HG02763 (cell line): ENCODE results near the gene CDC5L.
"Not testable (repeated sequence)": the region's sequence is repeated elsewhere in the genome, so short reads cannot be mapped to it uniquely, and the experiment has no call there.

Source experiments
- ATAC-seq: cut with Tn5 transposase; IDR thresholded peaks from one replicate; pipeline ENCODE4 v1.9.1; 2021; ENCODE audit warnings: mild to moderate bottlenecking, moderate library complexity; ENCODE audit not compliant: unreplicated experiment

The CDC5L gene

DNA sequence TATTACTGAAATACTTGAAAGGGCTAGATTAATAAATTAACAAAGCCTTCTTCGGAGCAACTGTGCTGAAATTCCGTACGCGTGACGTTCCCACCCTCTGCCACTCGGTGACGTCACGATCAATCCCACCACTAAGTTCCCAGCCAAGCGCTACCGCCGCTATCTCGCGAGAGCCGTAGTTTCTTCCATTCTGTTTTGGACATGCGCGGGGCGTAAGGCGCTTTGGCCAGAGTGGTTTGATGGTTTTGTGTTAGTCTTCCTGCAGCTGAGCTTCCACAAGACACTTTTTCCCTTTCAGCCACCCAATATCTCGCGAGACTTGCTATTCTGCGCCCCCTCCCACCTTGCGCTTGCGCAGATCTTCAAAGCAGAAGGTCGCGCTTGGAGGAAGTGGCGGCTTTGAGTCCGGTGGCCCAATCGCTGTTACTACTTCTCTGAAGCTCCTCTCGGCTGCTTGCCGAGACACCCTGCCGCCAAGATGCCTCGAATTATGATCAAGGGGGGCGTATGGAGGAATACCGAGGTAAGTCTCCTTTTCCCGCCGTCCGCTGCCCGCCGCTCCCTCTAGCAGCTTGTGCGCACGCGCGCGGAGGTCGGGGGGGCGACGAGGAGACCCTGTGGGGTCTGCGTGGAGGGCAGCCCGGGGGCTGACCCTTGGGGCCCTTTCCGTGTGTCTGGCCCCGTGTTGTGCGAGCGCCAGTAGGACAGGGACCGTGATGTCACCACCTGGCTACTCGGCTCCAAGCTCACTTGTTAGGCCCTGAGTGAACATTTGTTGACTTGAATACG is at the start of gene CDC5L:
Gene CDC5L (plus strand): TSS at position 361 of the 789 bp plus-strand sequence. CDS start 118 bp downstream, at position 479.
- peak; percentile 86 for ATAC-seq

DNA sequence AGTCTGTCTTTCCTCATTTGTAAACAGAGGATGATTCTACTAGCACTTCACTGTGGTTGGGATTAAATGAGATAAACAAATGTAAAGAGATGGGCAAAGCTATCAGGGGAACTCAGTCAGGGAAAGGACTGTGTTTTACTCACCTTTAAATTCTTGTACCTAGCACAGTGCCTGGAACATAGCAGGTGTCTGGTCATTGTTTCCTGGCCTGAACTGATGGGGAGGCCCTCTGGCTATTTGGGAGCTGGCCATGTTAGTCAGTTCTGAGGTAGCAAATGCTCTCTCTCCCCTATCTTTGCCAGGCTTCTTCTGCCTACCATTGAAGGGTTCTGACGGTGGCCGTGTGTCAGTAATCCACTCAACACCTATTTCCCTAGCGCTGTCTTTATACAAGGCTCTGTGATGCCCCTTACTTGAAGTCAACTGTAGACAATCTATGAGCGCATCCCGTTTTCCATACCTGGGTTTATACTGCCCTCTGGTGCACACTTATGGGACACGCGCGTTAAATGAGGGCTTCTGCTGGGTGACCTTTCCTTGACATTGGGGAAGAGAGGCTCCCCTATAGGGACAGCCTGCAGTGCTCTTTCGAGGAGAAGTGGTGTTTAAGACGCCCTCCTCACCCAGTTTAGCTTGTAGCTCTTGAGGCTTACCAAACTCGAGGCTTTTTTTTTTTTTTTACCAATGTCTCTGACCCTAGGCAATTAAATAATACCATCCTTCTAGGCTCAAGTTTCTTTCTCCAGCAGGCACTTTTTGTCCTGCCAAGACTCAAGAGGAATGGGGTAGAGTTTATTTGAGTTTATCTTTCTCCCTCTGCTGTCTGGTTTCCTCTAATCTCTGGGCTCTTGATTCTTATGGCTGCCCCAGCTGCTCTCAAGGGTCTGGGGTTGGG is 49.0 kb upstream of the CDC5L start:
- peak; percentile 71 for ATAC-seq

DNA sequence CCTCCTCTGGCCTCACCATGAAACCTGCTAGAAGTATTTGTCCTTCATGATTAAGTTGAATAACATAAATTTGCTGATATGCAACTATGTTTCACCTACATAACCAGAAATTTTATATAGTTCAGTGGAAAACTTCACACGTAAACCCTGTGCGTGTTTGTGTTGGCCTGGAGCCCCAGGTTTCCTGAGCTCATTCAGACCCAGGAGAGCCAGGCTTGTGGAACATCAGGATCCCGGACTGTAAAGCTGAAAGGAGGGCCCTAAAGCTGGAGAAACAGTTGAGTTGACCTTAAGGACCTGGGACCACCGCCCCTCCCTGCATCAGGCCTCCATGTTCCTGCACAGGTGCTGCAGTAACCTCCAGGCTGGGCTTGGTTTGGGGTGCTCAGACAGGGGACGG is 48.2 kb upstream of the CDC5L start:
- ATAC-seq: no peak

DNA sequence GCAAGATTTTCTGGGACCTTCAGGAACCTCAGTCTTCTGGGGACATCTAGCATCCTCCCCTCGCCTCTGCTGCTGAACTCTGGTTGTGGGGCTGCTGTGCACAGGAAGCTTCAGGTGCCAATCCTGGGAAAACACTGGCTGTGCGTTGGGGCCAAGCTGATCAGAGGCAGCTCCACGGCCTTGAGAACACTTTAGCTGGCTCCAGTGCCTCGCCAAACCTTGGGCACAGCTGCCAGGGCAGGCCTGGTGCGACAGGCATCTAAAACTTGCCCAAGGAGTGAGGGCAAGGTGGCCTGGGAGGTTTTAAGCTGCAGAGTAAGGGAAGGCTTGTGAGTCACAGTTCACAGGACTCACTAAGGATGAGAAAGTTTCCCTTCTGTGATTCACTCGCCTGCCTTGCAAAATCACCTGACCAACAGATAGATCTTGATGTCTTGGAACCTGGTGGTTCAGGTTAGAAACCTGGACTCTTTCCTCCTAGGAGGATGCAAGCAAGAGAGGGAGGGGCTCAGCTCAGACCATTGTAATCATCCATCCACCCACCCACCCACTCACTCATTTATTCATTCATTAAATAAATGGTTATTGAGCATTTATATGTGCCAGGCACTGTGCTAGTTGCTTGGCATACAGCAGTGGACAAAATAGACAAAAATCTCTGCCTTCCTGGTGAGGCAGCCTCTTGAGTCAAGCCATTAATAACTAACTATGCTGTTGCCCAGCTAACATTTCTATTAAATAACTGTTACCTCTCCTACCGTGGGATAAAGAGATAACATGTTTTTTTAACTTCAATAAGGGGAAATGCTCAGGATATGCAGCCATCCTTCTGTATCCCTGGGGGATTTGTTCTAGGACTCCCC is 47.5 kb upstream of the CDC5L start:
- no peak for ATAC-seq

DNA sequence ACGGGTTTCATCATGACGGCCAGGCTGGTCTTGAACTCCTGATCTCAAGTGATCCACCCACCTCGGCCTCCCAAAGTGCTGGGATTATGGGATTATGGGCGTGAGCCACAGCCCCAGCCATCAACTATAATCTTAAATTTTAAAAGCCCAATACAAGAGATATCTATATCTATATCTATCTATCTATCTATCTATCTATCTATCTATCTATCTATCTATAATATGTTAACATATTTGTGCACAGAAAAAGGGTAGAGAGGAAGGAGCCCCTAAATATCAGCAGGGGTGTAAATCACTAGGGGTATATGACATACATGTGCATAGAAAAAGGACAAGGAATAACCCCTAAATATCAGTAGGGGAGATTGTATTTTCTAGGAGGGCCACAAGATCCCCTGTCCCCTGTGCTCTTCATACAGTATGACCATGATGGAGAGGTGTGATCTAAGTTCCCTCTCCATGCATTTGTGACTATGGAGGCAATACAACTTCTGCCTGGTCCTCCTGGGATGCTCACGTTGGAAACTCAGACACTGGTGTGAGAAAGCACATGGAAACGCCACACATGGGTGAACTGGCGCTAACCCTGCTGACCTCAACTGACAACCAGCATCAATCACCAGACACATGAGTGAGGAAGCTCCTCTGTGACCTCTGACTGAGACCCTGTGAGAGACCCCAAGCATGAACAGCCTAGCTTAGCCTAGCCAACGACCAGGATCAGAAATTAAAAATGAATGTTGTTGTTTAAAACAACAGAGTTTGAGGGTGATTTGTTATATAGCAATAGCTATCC is 46.2 kb upstream of the CDC5L start:
- ATAC-seq: no peak

DNA sequence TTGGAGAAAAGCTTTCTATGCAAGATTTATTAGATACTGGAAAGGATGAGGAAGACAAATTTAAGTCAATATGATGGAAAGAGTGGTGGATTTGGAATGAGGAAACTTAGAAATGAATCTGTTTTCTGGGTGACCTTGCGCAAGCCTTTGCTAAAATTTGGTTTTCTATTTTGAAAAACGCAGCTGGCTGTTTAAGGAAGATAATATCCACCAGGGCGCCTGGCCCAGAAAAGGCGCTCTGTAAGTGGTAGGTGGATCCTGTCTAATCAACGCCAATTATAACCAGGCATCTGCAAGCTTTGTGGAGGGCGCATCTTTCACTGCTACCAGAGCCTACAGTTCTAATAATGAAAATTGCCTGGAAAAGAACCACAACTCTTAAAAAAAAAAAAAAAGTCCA is 45.5 kb upstream of the CDC5L start:
- ATAC-seq: no peak

DNA sequence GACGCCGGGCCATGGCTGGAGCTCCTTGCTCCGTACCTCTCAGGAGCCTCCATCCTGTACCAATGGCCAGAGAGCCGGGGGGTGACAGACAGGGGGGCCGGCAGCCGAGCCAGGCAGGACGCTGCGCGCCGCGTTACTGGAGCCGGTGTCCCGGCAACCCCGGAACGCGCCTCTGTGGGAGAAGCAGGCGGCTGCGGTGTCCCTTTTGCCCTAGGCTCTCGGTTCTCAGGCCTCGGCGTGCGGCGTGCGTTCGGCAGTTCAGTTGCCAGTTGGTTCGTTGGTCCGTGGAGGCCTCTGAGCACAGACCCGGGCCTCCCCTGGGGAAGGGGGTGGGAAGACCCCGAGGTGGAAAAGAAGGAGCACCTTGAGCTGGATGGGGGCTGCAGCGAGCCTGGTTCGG is 45.0 kb upstream of the CDC5L start, which contains the start of gene SPATS1:
Gene SPATS1 (plus strand): TSS at position 162 of the 400 bp plus-strand sequence. CDS start 446 bp downstream, outside the sequence.
- ATAC-seq: no peak

DNA sequence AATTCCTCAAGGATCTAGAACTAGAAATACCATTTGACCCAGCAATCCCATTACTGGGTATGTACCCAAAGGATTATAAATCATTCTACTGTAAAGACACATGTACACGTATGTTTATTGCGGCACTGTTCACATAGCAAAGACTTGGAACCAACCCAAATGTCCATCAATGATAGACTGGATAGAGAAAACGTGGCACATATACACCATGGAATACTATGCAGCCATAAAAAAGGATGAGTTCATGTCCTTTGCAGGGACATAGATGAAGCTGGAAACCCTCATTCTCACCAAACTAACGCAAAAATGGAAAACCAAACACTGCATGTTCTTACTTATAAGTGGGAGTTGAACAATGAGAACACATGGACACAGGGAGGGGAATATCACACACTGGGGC is 40.7 kb upstream of the CDC5L start:
- not testable (repeated sequence) for ATAC-seq

DNA sequence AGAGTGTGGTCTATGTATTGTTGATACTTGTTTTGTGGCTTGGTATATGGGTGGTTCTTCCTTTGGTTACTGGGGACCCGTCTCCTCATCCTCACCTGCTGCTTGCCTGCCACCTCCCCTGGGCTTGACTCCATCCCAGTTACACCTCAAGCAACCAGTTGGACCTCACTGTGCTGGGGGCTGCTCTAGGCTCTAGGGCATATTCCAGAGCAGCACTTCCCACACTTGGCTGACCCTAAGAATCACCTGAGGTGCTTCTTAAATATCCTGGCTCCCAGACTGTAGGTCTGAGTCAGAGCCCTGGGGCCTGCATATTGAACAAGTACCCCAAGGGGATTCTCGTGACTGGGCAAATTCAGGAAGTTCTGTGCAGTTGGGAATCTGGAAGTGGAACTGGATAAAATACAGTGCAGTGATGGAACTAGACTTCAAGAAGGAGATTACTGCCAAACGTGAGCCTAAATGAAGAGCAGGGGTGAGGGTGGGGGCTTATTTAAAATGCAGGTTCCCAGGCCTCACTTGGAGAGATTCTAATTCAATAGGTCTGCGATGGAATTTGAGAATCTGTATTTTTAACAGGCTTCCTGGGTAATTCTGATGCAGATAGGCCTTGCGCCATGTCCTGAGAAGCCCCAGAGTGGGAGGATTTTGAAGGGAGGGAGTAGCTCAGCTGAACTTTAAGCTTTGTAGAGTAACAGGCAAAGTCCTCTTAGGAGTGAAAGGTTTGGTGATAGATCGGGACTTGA is 37.4 kb upstream of the CDC5L start:
- no peak for ATAC-seq

DNA sequence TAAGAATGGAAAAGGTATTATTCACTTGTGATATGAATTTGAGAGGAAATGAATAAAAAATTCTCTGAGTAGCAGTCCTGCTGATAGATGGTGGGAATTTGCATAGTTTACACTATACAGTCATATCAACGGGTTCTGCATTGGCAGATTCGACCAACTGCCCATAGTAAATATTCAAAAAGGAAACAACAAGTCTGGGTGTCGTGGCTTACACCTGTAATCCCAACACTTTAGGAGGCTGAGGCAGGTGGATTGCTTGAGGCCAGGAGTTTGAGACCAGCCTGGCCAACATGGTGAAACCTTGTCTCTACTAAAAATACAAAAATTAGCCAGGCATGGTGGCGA is 36.9 kb upstream of the CDC5L start:
- not testable (repeated sequence) for ATAC-seq

DNA sequence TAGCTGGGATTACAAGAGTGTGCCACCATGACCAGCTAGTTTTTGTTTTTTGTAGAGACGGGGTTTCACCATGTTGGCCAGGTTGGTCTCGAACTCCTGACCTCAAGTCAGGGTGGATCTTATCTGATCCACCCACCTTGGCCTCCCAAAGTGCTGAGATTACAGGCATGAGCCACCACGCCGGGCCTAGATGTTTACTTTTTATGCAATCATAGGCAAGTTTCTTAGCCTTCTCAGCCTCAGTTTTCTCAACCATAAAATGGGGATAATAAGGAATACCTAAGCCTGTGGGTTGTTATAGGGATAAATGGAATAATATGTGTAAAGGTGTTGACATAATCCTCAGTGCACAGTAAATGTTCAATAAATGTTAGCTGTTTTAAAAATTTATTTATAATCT is 35.2 kb upstream of the CDC5L start:
- no peak for ATAC-seq

DNA sequence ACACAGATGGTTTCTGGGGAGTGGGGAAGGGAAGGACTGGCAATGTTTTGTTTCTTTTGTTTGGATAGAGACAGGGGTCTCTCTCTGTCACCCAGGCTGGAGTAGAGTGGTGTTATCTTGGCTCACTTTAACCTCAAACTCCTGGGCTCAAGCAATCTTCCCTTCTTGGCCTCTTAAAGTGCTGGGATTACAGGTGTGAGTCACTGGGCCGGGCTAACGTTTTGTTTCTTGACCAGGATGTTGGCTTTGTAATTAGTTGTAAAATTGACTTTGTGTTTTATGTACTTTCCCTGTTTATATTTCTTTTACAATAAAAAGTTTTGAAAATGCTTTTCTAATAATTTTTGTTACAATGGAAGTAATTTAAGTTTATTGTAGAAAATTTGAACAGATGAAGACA is 34.2 kb upstream of the CDC5L start:
- ATAC-seq: no peak

DNA sequence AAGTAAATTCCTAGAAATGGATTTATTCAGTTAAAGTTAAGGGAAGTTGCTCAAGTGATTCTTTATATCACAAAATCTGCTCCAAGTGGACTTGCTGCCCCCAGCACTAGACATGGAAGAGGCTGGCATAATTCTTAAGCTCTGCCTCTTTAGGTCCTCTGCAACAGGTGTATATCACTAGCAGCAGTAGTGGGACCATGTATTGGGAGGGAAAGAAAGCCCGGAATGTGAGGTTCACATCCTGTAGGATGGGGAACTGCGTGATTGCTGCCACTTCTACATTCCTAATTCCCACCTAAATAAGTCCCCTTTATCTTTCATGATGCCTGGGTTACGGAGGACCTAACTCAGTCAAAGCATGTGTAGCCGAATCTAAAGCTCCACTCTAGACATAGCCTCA is 31.9 kb upstream of the CDC5L start:
- no peak for ATAC-seq

DNA sequence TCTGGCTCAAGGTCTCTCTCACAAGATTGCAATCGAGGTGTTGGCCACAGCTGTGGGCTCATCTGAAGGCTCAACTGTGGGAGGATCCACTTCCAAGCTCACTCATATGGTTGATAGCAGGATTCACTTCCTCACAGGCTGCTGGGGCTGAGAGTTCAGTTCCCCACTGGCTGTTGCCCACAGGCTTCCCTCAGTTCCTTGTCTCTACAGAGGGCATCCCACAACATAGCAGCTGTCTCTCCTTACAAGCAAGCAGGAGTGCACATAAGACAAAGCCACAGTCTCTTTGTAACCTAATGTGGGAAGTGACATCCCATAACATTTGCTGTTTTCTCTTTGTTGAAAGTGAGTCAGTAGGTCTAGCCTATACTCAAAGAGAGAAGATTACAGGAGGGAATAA is 31.0 kb upstream of the CDC5L start:
- ATAC-seq: no peak

DNA sequence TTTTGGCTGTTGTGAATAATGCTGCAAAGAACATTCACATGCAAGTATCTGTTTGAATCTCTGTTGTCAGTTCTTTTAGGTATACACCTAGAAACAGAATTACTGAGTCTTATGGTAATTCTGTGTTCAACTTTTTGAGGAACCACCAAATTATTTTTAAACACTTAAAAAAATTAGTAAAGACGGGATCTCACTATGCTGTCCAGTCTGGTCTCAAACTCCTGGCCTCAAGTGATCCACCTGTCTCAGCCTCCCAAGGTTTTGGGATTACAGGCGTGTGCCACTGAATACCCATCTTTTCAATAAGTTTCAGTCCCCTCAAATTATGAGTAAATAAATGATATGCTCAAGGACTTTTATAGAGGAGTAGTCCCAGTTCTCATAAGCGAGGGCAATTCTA is 27.5 kb upstream of the CDC5L start:
- no peak for ATAC-seq

DNA sequence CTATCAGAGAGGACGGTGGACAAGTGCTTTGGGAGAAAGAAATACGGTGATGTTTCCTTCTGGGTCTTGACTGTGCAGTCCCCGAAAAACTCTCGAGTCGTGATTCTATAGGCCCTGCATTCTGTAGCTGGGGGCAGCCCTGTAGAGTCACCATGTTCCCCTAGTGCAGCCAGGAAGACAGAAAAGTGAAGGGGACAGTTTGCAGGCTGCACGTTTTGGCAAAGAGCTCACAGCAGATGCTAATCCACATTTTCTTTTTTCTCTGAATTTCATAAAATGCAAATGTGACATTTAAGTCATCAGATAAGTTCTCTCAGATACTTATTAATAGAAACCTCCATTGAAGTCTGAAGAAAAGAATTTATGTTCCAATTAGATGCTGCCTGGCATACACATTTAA is 25.6 kb upstream of the CDC5L start:
- ATAC-seq: no peak

DNA sequence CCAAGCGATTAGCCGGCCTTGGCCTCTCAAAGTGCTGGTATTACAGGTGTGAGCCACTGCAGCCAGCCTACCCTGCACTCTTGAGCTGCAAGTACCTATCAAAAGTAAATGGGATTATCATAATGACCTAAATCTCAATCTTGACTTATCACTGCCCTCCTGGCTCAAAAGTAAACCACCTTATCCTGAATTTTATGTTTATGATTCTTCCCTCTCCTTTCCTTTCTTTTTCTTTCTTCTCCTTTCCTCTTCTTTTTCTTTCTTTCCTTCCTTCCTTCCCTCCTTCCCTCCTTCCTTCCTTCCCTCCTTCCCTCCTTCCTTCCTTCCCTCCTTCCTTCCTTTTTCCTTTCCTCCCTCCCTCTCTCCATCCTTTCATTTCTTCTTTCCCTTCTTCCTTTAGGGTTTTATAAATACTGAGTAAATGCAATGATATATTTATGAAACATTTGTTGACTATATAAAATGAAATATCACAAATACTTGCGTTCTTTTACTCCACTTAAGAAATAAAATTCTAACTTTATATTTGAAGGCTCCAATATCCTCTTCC is 24.1 kb upstream of the CDC5L start:
- ATAC-seq: no peak

DNA sequence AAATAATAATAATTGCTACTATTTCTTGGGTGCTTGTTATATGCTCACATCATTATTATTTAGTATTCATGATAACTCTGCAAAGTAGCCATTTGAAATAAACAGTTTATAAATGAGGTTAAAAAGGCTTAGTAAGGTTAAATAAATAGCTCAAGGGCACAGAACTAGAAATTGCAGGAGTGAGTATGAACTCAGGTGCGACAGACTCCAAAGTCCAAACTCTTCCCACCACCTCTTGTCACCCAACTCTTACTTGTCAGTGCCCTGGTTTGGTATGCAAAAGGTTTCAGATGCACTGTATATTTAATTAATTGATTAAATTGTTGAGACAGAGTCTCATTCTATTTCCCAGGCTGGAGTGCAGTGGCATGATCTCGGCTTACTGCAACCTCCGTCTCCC is 20.7 kb upstream of the CDC5L start:
- ATAC-seq: no peak

DNA sequence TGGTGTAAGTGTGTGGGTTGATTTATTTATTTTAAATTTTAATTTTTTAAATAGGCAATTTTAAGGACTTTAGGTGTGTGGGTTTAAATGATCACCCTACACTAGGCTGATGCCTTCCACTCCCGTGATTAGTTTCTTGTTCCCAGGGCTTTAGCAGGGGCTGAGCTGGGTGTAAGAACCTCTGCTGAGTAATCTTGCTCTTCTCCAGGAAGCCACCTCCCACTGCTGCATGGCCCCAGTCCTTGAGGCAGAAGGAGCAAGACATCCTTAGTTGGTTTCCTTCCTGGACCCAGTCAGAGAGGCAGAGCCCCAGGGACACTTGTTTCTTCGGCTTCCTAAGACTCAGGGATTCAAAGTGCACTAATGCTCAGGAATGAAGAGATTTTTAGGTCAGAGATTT is 19.8 kb upstream of the CDC5L start:
- ATAC-seq: no peak
